Naive thymus-derived CD4-positive, alpha-beta T cell (primary cell): Measurements from ENCODE around the gene PEX14. TPM values are rescaled to one million over a fixed set of nuclear protein-coding genes. Genes with fewer than 3 reads are reported as not detected.

Experiments
- ATAC-seq: fragments of 150-1000 bp; cut with Tn5 transposase; 2 replicates; pipeline ENCODE4 v1.10.0; 2021; ENCODE audit warnings: mild to moderate bottlenecking, moderate library complexity
- CTCF ChIA-PET: fragments of 350-600 bp; sonication (Branson Sonifier 250); formaldehyde crosslinking; loops from one replicate; lab custom pipeline; 2021; ENCODE audit warnings: antibody characterized with exemption; lab: Charles Lee
- POLR2A ChIA-PET: fragments of 350-600 bp; sonication (Branson Sonifier 250); formaldehyde crosslinking; loops from one replicate; lab custom pipeline; 2021; ENCODE audit warnings: antibody characterized with exemption, inconsistent platforms; lab: Charles Lee
- DNase-seq, 9 donors: peaks; one replicate each; pipeline versions ENCODE4 v3.0.0 to v3.0.0-alpha.2; 2020 to 2022; ENCODE audit warnings: mixed read lengths in 1 of 9
- H3K27ac ChIP-seq: one replicate; pipeline ENCODE4 v1.7.0; 2013; ENCODE audit warnings: mild to moderate bottlenecking, low read depth, low read length, moderate library complexity
- H3K27me3 ChIP-seq, 2 donors: one replicate each; pipeline ENCODE4 v1.7.0; 2013; ENCODE audit warnings: low read length in 2 of 2, mild to moderate bottlenecking in 2 of 2, moderate library complexity in 2 of 2; ENCODE audit not compliant: control insufficient read depth in 2 of 2, insufficient read depth in 2 of 2
- H3K36me3 ChIP-seq, 3 experiments: 1 replicate in 2 of 3; 2 replicates in 1 of 3; pipeline ENCODE4 v1.7.0; 2013; ENCODE audit warnings: low read length in 3 of 3, mild to moderate bottlenecking in 3 of 3, moderate library complexity in 1 of 3; ENCODE audit not compliant: insufficient read depth in 3 of 3, control insufficient read depth in 2 of 3
- H3K4me1 ChIP-seq, 2 donors: one replicate each; pipeline ENCODE4 v1.7.0; 2013; ENCODE audit warnings: low read length in 2 of 2, mild to moderate bottlenecking in 2 of 2, moderate library complexity in 1 of 2; ENCODE audit not compliant: control insufficient read depth in 2 of 2, insufficient read depth in 2 of 2
- H3K4me3 ChIP-seq: 2 replicates; pipeline ENCODE4 v1.7.0; 2013; ENCODE audit warnings: mild to moderate bottlenecking, low read length
- H3K9me3 ChIP-seq, 3 experiments: 1 replicate in 2 of 3; 2 replicates in 1 of 3; pipeline ENCODE4 v1.7.0; 2013; ENCODE audit warnings: low read length in 3 of 3; ENCODE audit not compliant: control insufficient read depth in 2 of 3
- H3K27ac Mint-ChIP-seq, 9 donors: one replicate each; pipeline ENCODE4 v1.8.0; 2020 to 2022; ENCODE audit warnings: mixed read lengths in 9 of 9, mild to moderate bottlenecking in 8 of 9, moderate library complexity in 5 of 9, inconsistent platforms in 2 of 9
- H3K27me3 Mint-ChIP-seq, 5 donors: one replicate each; pipeline ENCODE4 v1.8.0; 2021 to 2022; ENCODE audit warnings: mixed read lengths in 5 of 5, mild to moderate bottlenecking in 1 of 5
- H3K36me3 Mint-ChIP-seq, 5 donors: one replicate each; pipeline ENCODE4 v1.8.0; 2020 to 2022; ENCODE audit warnings: mixed read lengths in 5 of 5, mild to moderate bottlenecking in 3 of 5, inconsistent platforms in 1 of 5
- H3K4me1 Mint-ChIP-seq, 7 donors: one replicate each; pipeline ENCODE4 v1.8.0; 2020 to 2022; ENCODE audit warnings: mixed read lengths in 7 of 7, mild to moderate bottlenecking in 3 of 7, inconsistent platforms in 1 of 7
- H3K4me3 Mint-ChIP-seq, 10 donors: one replicate each; pipeline ENCODE4 v1.8.0; 2020 to 2022; ENCODE audit warnings: mild to moderate bottlenecking in 10 of 10, mixed read lengths in 10 of 10, moderate library complexity in 6 of 10, inconsistent platforms in 2 of 10
- H3K9me3 Mint-ChIP-seq, 11 donors: one replicate each; pipeline ENCODE4 v1.8.0; 2020 to 2022; ENCODE audit warnings: mixed read lengths in 11 of 11, mild to moderate bottlenecking in 4 of 11, inconsistent platforms in 1 of 11, moderate library complexity in 1 of 11
- intact Hi-C, 2 donors: fragments of 100-400 bp; cut with micrococcal nuclease; formaldehyde crosslinking; loops; one replicate each; pipeline ENCODE4 v1.15.1; 2023
- polyA plus RNA-seq, 2 donors: library from polyadenylated mRNA; unstranded; fragments of 300-500 nt; fragmentation: Illumina TruSeq; gene quantifications; one replicate each; pipeline ENCODE4 v1.2.3, GENCODE V29; 2021
- total RNA-seq, 6 experiments: library from RNA in 5 of 6; stranded (reverse) in 5 of 6; gene quantifications; 1 replicate in 5 of 6; 2 replicates in 1 of 6; pipeline ENCODE4 v1.2.3 and lab custom pipeline; 2021 to 2026

Gene PEX14
- total and polyA plus RNA-seq, 7 experiments from 2014 or later: 3.6 to 27.8 (median 21.3) TPM

DNA sequence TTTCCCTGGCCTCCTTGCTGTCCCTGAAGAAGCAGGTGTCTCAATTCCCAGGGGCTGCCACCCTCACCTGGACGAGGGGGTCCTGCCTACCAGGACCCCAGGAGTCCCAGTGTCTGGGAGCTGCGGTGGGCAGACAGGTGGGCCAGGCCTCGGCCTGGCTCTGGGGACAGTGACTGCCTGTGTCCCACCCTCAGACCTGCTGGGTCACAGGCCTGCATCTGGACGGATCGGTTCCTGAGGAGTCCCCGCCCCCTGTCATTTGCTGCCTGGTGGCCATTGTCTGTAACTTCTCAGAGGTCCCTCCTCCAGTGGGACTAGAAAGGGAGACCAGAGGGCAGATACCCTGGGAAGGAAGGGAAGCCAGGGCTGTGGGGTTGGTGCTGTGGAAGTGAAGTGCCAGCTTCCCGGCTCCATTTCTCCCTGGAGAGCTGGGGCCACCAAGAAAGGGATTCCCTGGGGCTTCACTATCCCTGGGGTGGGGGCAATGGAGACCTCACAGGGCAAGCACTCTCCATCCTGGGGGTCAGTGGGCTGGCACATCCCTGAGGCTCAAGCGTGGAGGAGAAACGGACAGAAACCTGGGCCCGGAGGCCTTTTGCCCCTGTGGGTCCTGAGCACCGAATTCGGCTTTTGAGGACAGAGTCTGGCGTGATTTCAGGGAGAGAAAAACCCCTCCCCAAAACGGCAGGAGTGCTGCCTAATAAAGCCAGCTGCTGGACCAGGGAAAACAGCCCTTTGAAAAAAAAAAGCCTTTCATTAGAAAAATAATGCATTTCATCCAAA lies 157.3 kb downstream of the PEX14 start:
- Histone ChIP-seq H3K27ac (no peak overlapping the region), H3K27me3 (no peaks in the 10 kb centered on the region), H3K4me3 (no peak overlapping the region), H3K36me3 (peaks cover 0 to 52% (median 0%) of the 10 kb centered on the region in 3 experiments), H3K4me1 (no peaks in the 10 kb centered on the region), H3K9me3 (no peaks in the 10 kb centered on the region)
- ChIA-PET POLR2A (no interaction called here), CTCF (no interaction called here)
- DNase-seq (no peak), ATAC-seq (no peak)
- Mint-ChIP-seq H3K4me1 (peaks cover 0 to under 1% (median under 1%) of the 10 kb centered on the region in 7 donors), H3K4me3 (no peak overlapping the region), H3K27ac (no peak overlapping the region), H3K36me3 (peaks cover 0 to 17% (median 0%) of the 10 kb centered on the region in 5 donors), H3K9me3 (no peaks in the 10 kb centered on the region), H3K27me3 (peaks cover 0 to 2% (median 0%) of the 10 kb centered on the region in 5 donors)
- intact Hi-C loops: loop anchor here in 1 of 2 donors (10.0 kb wide), 1 partner anchor 117 kb away; no protein-coding TSS in a partner anchor

DNA sequence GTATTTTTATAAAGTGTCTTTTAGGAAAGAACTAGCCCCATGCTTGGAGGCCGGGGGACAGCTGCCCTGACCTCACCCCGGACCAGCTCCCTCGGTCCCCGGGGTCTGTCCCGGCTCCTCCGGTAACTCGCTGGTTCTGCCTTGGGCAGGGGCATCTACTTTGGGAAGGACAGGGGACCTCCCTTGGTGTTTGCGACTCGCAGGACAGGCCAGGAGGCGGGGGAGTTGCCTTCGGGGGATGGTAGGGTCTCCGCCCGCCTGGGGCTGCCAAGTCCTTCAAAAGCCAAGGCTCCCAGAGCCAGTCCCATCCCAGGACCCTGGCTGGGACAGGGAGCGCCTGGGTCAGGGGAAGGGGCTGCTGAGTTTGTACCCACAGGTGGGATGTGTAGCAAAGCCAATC lies 157.9 kb downstream of the PEX14 start:
- ATAC-seq: no peak

DNA sequence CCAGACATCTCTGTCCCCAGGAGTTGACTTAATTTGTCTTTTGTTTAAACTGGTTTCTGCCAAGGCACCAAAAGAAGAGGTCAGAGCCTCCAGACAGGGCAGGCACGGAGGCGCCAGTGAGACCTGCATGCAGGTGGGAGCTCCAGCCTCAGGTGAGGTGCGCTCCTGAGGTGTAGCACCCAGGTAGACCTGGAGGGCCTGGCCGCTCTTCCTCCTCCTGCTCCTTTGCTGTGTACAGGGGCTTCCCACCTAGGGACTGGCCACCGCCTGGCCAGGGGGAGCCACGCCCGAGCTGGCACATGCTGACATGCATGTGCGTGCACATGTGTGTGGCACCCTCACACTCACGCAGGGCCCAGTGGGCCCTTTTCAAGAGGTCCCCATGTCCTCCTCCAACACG lies 158.7 kb downstream of the PEX14 start:
- no peak overlapping the region for H3K27ac ChIP-seq
- Mint-ChIP-seq H3K4me1 (peaks cover 0 to 8% (median 3%) of the 10 kb centered on the region in 7 donors), H3K27me3 (peaks cover 0 to 9% (median 0%) of the 10 kb centered on the region in 5 donors), H3K27ac (no peak overlapping the region), H3K4me3 (no peak overlapping the region), H3K9me3 (no peaks in the 10 kb centered on the region), H3K36me3 (peaks cover 0 to 9% (median 0%) of the 10 kb centered on the region in 5 donors)
- H3K4me1 ChIP-seq: peaks cover 0 to 4% of the 10 kb centered on the region in 2 donors
- DNase-seq (no peak), ATAC-seq (no peak)
- H3K9me3 ChIP-seq: no peaks in the 10 kb centered on the region
- H3K4me3 ChIP-seq: no peak overlapping the region
- intact Hi-C loops: loop anchor here in 1 of 2 donors (10.0 kb wide), 1 partner anchor 119 kb away; no protein-coding TSS in a partner anchor
- CTCF ChIA-PET: no interaction called here
- H3K27me3 ChIP-seq: no peaks in the 10 kb centered on the region
- POLR2A ChIA-PET: no interaction called here
- peaks cover 0 to 43% (median 0%) of the 10 kb centered on the region in 3 experiments for H3K36me3 ChIP-seq

More for the DNA sequence above, 157.9 kb downstream of the PEX14 start:
- Histone ChIP-seq H3K4me1 (peaks cover 0 to 3% of the 10 kb centered on the region in 2 donors), H3K4me3 (no peak overlapping the region), H3K9me3 (no peaks in the 10 kb centered on the region), H3K27ac (no peak overlapping the region), H3K36me3 (peaks cover 0 to 47% (median 0%) of the 10 kb centered on the region in 3 experiments), H3K27me3 (no peaks in the 10 kb centered on the region)
- Mint-ChIP-seq H3K27ac (no peak overlapping the region), H3K4me1 (peaks cover 0 to 6% (median 3%) of the 10 kb centered on the region in 7 donors), H3K36me3 (peaks cover 0 to 13% (median 0%) of the 10 kb centered on the region in 5 donors), H3K9me3 (no peaks in the 10 kb centered on the region), H3K27me3 (peaks cover 0 to 6% (median 0%) of the 10 kb centered on the region in 5 donors), H3K4me3 (no peak overlapping the region)
- intact Hi-C loops: loop anchor here in 1 of 2 donors (10.0 kb wide), 1 partner anchor 118 kb away; no protein-coding TSS in a partner anchor
- CTCF ChIA-PET: no interaction called here
- DNase-seq: no peak
- POLR2A ChIA-PET: no interaction called here

DNA sequence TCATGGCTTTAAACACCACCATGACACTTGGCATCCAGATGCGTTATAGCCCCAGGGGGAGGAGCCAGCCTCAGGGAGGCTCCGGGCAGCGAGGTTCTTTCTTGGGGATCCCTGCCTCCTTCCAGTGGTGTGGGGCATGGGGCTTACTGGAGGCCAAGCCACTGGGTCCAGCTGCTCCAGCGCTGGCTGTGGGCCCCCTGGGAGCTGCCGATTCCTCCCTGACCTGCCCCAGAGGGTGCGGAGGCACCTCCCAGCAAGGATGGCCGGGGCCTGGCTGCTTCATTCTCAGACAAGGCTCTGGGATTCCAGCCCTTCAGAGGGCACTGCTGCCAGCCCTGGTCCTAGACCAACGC lies 159.3 kb downstream of the PEX14 start:
- Mint-ChIP-seq H3K27me3 (peaks cover 0 to 9% (median 0%) of the 10 kb centered on the region in 5 donors), H3K4me3 (no peak overlapping the region), H3K9me3 (no peaks in the 10 kb centered on the region), H3K4me1 (peaks cover 0 to 8% (median 3%) of the 10 kb centered on the region in 7 donors), H3K27ac (no peak overlapping the region), H3K36me3 (peaks cover 0 to 5% (median 0%) of the 10 kb centered on the region in 5 donors)
- CTCF ChIA-PET: no interaction called here
- intact Hi-C loops: loop anchor here in 1 of 2 donors (10.0 kb wide), 1 partner anchor 119 kb away; no protein-coding TSS in a partner anchor
- H3K4me3 ChIP-seq: no peak overlapping the region
- H3K4me1 ChIP-seq: peaks cover 0 to 4% of the 10 kb centered on the region in 2 donors
- POLR2A ChIA-PET: no interaction called here
- no peaks in the 10 kb centered on the region for H3K27me3 ChIP-seq
- ATAC-seq (no peak), DNase-seq (no peak)
- H3K9me3 ChIP-seq: no peaks in the 10 kb centered on the region
- H3K27ac ChIP-seq: no peak overlapping the region
- peaks cover 0 to 36% (median 0%) of the 10 kb centered on the region in 3 experiments for H3K36me3 ChIP-seq

DNA sequence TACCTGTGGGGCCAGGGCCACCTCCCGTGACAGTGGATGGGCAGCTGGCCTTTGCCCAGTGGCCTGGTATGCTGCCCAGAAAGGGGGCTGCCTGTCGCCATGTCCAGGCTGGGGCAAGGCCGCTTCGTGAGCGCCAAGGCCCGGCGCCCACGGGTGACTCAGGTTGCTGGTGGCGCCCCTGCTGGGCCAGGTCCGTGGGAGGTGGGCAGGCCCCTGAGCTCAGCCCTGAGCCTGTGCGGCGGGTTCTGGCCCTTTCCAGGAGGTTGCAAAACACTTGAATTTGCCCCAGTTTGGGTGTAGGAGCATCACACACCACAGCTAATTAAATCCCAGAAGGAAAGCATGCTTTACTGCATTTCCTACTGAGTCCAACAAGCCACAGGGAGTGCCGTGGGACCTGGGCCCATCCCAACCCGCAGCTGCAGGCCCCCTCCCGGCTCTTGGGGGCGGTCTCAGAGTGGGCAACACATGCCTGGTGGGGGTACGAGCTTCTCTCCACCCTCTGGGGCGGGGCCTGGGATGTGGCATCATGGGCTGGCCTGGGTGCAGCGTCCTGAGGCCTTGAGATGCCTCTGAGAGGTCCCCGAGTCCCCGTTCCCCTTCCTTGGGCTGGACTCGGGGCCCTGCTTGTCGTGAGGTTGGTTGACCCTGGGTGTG lies 159.8 kb downstream of the PEX14 start:
- DNase-seq (no peak), ATAC-seq (no peak)
- no peak overlapping the region for H3K4me3 Mint-ChIP-seq
- peaks cover 0 to 8% (median 3%) of the 10 kb centered on the region in 7 donors for H3K4me1 Mint-ChIP-seq
- Histone ChIP-seq H3K27me3 (no peaks in the 10 kb centered on the region), H3K4me3 (no peak overlapping the region), H3K36me3 (peaks cover 0 to 31% (median 0%) of the 10 kb centered on the region in 3 experiments), H3K4me1 (peaks cover 0 to 4% of the 10 kb centered on the region in 2 donors), H3K27ac (no peak overlapping the region), H3K9me3 (no peaks in the 10 kb centered on the region)
- H3K27me3 Mint-ChIP-seq: peaks cover 0 to 11% (median 0%) of the 10 kb centered on the region in 5 donors
- intact Hi-C loops: loop anchor here in 1 of 2 donors (10.0 kb wide), 1 partner anchor 120 kb away; no protein-coding TSS in a partner anchor
- no peak overlapping the region for H3K27ac Mint-ChIP-seq
- ChIA-PET CTCF (no interaction called here), POLR2A (no interaction called here)
- no peaks in the 10 kb centered on the region for H3K9me3 Mint-ChIP-seq
- peaks cover 0 to 5% (median 0%) of the 10 kb centered on the region in 5 donors for H3K36me3 Mint-ChIP-seq

DNA sequence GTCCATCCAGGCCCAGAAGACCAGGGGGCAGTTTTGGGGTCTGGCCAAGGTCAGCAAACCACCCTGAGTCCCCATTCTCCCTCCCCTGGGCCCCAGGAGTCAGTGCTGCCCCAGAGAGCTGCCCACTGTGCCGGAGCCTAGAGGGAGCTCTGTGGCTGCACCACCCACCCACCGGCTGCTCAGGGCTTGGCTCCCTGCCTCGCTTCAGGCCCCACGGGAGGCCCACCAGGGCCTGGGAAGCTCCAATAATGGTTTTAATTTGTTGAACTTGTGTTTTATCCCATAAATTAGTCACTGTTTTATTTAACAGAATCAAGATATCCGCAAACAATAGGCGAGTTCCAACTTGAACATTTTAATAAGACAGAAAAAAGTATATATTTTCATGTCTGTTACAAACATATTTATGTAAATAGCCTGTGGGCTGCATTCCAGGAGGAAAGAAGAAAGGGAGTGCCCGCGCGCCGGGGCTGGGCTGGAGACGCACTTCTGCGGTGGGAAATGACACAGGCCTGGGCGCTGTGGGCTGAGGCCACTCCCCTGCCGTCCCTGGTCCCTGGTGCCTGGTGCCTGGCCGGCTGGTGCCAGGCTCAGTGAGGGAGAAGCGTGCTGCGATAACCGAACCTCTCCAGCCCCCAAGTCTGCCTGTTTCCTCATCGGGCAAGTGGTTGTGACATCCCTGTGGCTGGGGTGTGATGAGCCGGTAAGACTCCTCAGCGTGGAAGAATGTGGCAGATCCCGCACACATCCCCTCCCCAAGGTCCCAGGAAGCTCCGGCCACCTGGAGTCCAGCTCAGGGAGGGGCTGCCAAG lies 160.5 kb downstream of the PEX14 start:
- Mint-ChIP-seq H3K4me3 (no peak overlapping the region), H3K27me3 (peaks cover 0 to 11% (median 0%) of the 10 kb centered on the region in 5 donors), H3K9me3 (no peaks in the 10 kb centered on the region), H3K27ac (no peak overlapping the region), H3K4me1 (peaks cover 0 to 8% (median 3%) of the 10 kb centered on the region in 7 donors), H3K36me3 (peaks cover 0 to 5% (median 0%) of the 10 kb centered on the region in 5 donors)
- intact Hi-C loops: loop anchor here in 1 of 2 donors (10.0 kb wide), 1 partner anchor 120 kb away; no protein-coding TSS in a partner anchor
- ChIA-PET CTCF (no interaction called here), POLR2A (no interaction called here)
- ATAC-seq (no peak), DNase-seq (no peak)
- H3K36me3 ChIP-seq: peaks cover 0 to 24% (median 0%) of the 10 kb centered on the region in 3 experiments
- H3K27ac ChIP-seq: no peak overlapping the region
- no peaks in the 10 kb centered on the region for H3K9me3 ChIP-seq
- no peak overlapping the region for H3K4me3 ChIP-seq
- H3K4me1 ChIP-seq: peaks cover 0 to 4% of the 10 kb centered on the region in 2 donors
- no peaks in the 10 kb centered on the region for H3K27me3 ChIP-seq
